Muscle layer of duodenum (tissue), 2 donors: ENCODE results near the gene TMEM132C.

Experiments
- H3K27ac ChIP-seq: one replicate; pipeline ENCODE4 v1.7.0; 2013; ENCODE audit warnings: mild to moderate bottlenecking, low read length
- H3K27me3 ChIP-seq: one replicate; pipeline ENCODE4 v1.7.0; 2013; ENCODE audit warnings: low read depth, mild to moderate bottlenecking, control low read depth, low read length
- H3K36me3 ChIP-seq, 2 donors: one replicate each; pipeline ENCODE4 v1.7.0; 2013; ENCODE audit warnings: low read length in 2 of 2, control low read depth in 1 of 2, mild to moderate bottlenecking in 1 of 2; ENCODE audit not compliant: insufficient read depth in 2 of 2, control insufficient read depth in 1 of 2
- H3K4me1 ChIP-seq, 2 donors: one replicate each; pipeline ENCODE4 v1.7.0; 2013; ENCODE audit warnings: low read length in 2 of 2, mild to moderate bottlenecking in 2 of 2, control low read depth in 1 of 2, moderate library complexity in 1 of 2; ENCODE audit not compliant: insufficient read depth in 2 of 2, control insufficient read depth in 1 of 2
- H3K4me3 ChIP-seq, 2 donors: one replicate each; pipeline ENCODE4 v1.7.0; 2013; ENCODE audit warnings: low read length in 2 of 2, low read depth in 1 of 2, mild to moderate bottlenecking in 1 of 2
- H3K9me3 ChIP-seq, 2 donors: one replicate each; pipeline ENCODE4 v1.7.0; 2013; ENCODE audit warnings: low read length in 2 of 2, control low read depth in 1 of 2, mild to moderate bottlenecking in 1 of 2; ENCODE audit not compliant: control insufficient read depth in 1 of 2
- donor health status: healthy.

TMEM132C gene

DNA sequence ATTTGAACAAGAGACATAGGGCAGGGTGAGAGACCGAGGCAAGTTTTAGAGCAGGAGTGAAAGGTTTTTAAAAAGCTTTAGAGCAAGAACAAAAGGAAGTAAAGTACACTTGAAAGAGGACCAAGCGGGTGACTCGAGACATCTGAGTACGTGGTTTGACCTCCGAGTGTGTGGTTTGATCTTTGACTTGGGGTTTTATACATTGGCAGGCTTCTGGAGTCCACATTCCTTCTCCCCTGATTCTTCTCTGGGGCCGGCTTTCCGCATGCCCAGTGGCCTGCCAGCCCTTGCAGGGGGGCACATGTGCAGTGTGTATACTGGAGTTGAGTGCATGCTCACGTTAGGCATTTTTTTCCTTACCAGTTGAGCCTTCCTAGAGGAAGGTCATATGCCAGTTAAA is 460.5 kb downstream of the TMEM132C start:
- Histone ChIP-seq H3K36me3 (no peaks in the 10 kb centered on the region), H3K4me1 (no peaks in the 10 kb centered on the region), H3K27me3 (no peaks in the 10 kb centered on the region), H3K9me3 (no peaks in the 10 kb centered on the region), H3K4me3 (no peak overlapping the region), H3K27ac (peak overlapping the region; percentile 43)

DNA sequence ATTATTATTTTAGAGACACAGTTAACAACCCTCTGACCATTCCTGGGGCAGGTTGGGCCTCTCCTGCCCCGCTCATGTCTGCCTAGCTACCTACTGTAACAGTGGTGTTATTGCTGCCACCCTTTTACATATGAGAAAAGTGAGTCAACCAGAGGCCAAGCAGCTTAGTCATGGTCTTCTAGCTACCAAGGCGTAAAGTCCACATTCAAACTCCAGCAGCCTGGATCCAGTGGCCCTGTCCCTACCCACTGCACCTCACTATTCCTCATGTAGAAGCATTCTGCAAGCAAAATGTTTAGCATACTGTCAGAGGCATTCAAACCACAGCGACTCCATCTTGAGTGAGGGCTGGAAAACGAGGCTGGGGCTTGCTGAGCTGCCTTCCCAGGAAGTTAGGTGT is 461.0 kb downstream of the TMEM132C start:
- H3K27me3 ChIP-seq, result no peaks in the 10 kb centered on the region
- no peaks in the 10 kb centered on the region for H3K36me3 ChIP-seq
- H3K4me3 ChIP-seq, result no peak overlapping the region
- no peaks in the 10 kb centered on the region for H3K9me3 ChIP-seq
- no peak overlapping the region for H3K27ac ChIP-seq
- H3K4me1 ChIP-seq, result no peaks in the 10 kb centered on the region

DNA sequence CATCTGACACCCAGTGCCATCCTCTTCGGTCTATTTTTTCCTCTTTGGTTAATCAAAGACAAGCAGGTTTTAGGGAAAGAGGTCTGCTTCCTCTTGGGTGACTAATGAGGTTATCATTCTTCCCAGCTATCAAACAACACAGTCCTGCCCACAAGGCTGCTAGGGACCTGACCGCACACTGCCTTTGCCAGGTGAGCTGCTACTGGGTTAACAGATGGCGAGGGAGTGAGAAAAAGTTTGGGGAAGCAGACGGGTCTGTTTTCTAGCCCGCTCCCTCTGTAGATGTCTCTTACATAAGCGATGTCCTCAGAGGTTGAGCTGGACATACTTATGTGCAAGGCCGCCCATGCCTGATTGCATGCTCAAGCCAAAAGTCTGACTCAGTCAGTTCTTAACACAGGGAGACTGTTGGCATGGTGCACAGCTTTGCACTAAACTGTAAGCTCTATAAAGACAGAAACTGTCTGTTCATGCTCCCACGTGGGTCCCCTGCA is 462.7 kb downstream of the TMEM132C start:
- Histone ChIP-seq H3K27ac (no peak overlapping the region), H3K27me3 (no peaks in the 10 kb centered on the region), H3K4me3 (no peak overlapping the region)

DNA sequence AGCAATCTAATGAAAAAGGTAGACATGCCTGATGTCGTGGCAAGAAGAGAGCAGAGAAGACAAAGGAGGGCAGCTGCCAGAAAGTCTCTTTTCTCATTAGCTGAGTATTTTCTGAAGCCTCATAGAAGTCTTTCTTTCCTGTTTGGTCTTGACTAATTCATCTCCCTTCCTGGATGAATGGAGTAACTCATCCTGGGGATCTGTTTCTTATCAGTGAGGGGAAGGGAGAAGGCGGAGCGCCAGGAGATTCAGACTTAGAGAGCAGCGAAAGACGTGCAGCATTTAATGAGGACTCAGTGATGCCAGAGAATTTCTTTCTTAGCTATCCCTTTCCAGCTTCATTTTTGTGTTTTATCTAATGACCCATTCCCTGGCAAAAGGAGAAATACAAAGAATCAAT is 467.4 kb downstream of the TMEM132C start:
- Histone ChIP-seq H3K27ac (no peak overlapping the region), H3K9me3 (no peaks in the 10 kb centered on the region), H3K4me1 (peaks cover 0 to 6% of the 10 kb centered on the region in 2 donors), H3K36me3 (no peaks in the 10 kb centered on the region), H3K4me3 (no peak overlapping the region), H3K27me3 (no peaks in the 10 kb centered on the region)

More for the DNA sequence above, 462.7 kb downstream of the TMEM132C start:
- Histone ChIP-seq H3K9me3 (no peaks in the 10 kb centered on the region), H3K36me3 (no peaks in the 10 kb centered on the region), H3K4me1 (peaks cover 0 to 6% of the 10 kb centered on the region in 2 donors)

DNA sequence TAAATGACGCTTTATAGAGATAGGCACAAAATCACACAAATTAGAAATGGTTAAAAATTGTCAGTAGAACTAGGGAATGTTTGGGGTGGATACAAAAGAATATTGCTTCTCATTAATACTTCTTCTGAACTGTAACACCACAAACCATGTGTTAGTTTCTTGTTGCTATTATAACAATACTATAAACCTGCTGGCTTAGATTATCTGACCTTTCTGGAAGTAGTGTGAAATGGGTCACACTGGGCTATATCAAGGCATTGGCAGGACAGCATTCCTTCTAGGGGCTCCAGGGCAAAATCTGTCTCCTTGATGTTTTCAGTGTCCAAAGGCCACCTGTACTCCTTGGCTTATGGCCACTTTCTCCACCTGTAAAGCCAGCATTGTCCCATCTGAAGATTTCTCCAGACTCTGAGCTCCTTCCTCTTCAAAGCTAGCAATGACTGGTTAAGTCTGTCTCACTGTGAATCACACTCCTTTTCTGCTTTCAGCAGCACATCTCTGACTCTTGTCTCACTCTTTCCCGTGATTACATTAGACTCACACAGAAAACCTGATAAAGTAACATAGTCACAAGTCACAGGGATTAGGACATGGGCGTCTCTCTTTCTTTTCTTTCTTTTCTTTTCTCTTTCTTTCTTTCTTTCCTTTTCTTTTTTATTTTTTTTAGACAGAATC is 470.5 kb downstream of the TMEM132C start:
- Histone ChIP-seq H3K27ac (no peak overlapping the region), H3K4me1 (peaks cover 0 to 6% of the 10 kb centered on the region in 2 donors), H3K36me3 (no peaks in the 10 kb centered on the region), H3K4me3 (no peak overlapping the region), H3K27me3 (no peaks in the 10 kb centered on the region), H3K9me3 (no peaks in the 10 kb centered on the region)

DNA sequence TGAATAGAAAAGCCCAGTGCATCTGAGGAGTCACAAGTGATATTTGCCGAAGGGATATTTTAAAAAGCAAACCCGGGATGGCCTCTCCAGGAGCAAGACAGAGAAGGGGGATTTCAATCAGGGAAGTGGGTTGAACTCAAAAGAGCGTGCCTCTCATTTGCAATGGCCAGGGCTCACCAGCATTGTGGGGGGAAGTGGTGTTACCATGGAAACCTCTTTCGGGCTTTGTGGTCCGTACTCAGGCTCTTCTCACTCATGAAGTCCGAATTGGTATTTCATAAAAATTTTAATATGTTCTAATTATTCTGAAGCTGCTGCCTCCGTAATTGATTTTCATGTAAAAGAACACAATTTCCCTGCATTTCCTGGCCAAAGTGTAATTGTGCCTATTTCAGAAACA is 476.9 kb downstream of the TMEM132C start:
- no peak overlapping the region for H3K4me3 ChIP-seq
- H3K27me3 ChIP-seq, result no peaks in the 10 kb centered on the region
- no peaks in the 10 kb centered on the region for H3K36me3 ChIP-seq
- H3K9me3 ChIP-seq, result no peaks in the 10 kb centered on the region
- no peak overlapping the region for H3K27ac ChIP-seq
- no peaks in the 10 kb centered on the region for H3K4me1 ChIP-seq

DNA sequence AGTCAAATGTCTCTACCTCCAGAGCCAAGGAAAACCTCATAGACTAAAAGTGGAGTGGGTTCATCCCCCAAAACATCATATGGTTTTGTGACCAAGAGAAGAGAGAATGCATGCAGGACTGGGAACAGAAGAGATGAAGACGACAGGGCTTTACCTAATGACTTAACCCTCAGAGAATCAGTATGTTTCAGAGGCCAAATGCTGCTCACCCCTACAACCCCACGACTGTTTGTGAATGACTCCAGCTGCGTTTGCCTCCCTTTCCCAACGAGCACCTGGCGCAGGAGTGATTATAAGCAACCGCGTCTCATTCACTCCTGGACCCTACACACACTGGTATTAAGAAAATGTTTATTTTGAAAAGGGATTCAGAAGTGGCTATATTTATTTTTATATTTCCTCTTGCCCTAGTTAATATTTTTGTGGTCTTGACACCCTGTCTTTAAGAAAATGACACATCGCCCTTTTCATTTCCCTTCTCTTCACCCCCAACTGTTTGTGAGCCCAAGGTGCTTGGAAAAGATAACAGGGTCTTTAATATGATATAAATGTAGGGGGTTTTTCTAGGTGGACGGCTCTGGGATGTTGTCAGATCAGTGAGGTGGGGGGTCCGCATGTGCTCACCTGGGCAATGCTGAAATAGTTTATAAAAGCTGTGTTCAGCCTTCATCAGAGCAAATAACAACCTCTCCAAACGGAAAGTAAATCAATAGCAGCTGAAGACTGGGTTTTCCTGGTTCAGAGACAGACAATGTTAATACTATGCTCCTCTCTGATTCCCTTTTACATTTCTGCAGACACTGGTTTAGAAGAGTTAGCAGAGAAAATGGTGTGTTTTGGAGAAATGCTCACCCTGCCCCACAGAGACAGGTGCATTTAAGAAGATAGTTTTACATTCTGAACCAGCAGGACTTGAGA is 479.1 kb downstream of the TMEM132C start:
- H3K9me3 ChIP-seq, result no peaks in the 10 kb centered on the region
- H3K36me3 ChIP-seq, result no peaks in the 10 kb centered on the region
- no peak overlapping the region for H3K4me3 ChIP-seq
- no peaks in the 10 kb centered on the region for H3K27me3 ChIP-seq
- no peak overlapping the region for H3K27ac ChIP-seq
- H3K4me1 ChIP-seq, result no peaks in the 10 kb centered on the region

DNA sequence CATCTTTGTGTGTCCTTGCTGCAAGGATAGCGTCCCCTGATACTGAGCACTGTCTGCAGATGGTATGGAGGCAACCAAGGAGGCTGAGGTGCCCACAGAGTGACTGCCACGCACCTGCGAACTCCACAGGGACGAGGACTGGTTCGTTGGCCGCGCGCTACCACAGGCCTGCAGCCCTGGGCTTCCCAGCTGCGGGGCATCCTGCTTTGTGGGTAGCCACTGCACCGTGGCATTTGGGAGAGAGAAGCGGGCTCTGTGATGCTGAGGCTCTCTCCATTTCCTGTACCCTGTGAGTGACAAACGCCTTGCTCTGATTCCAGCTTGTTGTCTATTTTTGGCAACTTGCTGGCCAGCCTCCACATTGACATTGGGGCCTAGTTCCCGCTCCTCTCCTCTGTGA is 480.5 kb downstream of the TMEM132C start:
- Histone ChIP-seq H3K9me3 (no peaks in the 10 kb centered on the region), H3K4me1 (no peaks in the 10 kb centered on the region), H3K27me3 (no peaks in the 10 kb centered on the region), H3K36me3 (no peaks in the 10 kb centered on the region), H3K4me3 (no peak overlapping the region), H3K27ac (no peak overlapping the region)

DNA sequence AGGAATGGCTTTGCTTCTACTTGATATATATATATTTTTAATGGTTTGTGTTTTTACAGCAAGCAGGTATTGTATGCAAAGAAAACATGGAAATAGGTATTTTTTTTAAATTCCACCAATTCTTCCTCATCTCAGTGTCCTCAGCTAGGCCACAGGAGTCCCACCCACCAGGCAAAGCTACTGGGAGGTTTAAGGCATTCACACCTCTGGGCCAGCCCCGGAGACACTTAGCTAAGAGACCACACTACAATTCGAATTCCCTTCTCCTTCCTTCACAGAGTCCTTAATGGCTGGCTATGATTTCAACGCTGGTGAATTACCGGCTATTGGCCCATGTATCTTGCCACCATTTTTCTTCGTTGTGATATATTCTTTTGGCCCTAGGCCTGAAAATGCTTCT is 485.4 kb downstream of the TMEM132C start:
- Histone ChIP-seq H3K27me3 (no peaks in the 10 kb centered on the region), H3K36me3 (no peaks in the 10 kb centered on the region), H3K27ac (no peak overlapping the region), H3K9me3 (no peaks in the 10 kb centered on the region), H3K4me3 (no peak overlapping the region), H3K4me1 (no peaks in the 10 kb centered on the region)

DNA sequence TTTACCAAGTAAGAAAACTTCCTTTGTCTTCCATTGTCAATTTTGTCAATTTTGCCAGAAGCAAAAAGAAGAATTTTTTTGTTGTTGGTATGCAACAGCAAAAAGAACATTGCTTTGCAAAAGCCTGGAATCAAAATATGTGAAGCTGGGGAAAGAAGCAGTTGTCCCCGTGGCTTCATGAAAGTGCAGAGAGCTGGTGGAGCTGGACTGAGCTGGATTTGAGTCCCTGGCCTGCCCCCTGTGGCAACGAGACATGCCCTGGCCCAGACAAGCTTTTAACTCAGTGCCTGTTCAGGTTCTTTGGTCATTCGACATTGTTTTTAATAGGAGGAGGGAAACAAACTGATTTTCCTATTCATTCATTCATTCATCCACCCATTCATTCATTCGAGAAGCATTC is 486.5 kb downstream of the TMEM132C start:
- no peaks in the 10 kb centered on the region for H3K27me3 ChIP-seq
- no peaks in the 10 kb centered on the region for H3K9me3 ChIP-seq
- no peaks in the 10 kb centered on the region for H3K4me1 ChIP-seq
- H3K4me3 ChIP-seq, result no peak overlapping the region
- no peak overlapping the region for H3K27ac ChIP-seq
- H3K36me3 ChIP-seq, result no peaks in the 10 kb centered on the region

DNA sequence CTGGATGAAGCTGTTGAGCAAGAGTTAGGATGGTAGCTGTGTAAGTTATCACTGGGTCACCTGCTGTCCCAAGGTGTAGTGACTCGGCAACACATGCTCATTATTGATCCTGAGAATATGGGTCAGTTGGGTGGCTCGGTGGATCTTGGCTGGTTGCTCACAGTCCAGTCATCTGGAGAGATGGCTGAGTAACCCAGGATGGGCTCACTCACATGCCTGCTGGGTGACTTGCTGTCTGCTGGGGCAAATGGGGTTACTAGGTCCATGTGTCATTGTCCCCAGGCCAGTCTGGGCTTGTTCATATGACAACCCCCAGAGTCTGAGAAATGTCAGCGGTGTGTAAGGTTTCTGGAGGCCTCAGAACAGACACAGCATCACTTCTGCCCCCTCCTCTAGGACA is 487.3 kb downstream of the TMEM132C start:
- Histone ChIP-seq H3K27ac (no peak overlapping the region), H3K4me3 (no peak overlapping the region), H3K9me3 (no peaks in the 10 kb centered on the region), H3K36me3 (no peaks in the 10 kb centered on the region), H3K27me3 (no peaks in the 10 kb centered on the region), H3K4me1 (no peaks in the 10 kb centered on the region)
